ENCODE results near the gene SHC3. TPM values are rescaled to one million over a fixed set of nuclear protein-coding genes. Genes with fewer than 3 reads are reported as not detected.

SHC3 gene
- total RNA-seq, 1 experiment from 2014 or later: 1.8 TPM

- no peak overlapping the region for H4K91ac ChIP-seq (ENCODE audit: insufficient read length, low read depth, low read length)
- no peaks in the 10 kb centered on the region for H3K79me2 ChIP-seq (ENCODE audit: insufficient read depth, low read length)
- no peak overlapping the region for H3K27ac ChIP-seq (ENCODE audit: insufficient read length, low read depth, low read length)
- Mint-ChIP-seq H3K27me3 (ENCODE audit: low read depth) (peaks cover 3% of the 10 kb centered on the region; the same call in 1 of the 2 replicates), H3K4me1 (no peaks in the 10 kb centered on the region), H3K9me3 (no peaks in the 10 kb centered on the region), H3K4me3 (no peak overlapping the region), H3K36me3 (ENCODE audit: insufficient read depth in 1 of 3, low read depth in 3 of 3) (no peaks in the 10 kb centered on the region; a peak in 1 of 7 replicates), H3K27ac (no peak overlapping the region)
- DNase-seq: no peak
- no peak overlapping the region for H4K8ac ChIP-seq (replicated peaks; ENCODE audit: insufficient read length, low read depth, low read length)
- H3K9ac ChIP-seq (ENCODE audit: extremely low read depth, insufficient read length, low read length): no peak overlapping the region
- no peak overlapping the region for H2BK15ac ChIP-seq (ENCODE audit: low read depth, low read length)
- H3K4me1 ChIP-seq (ENCODE audit: insufficient read depth, low read length): no peaks in the 10 kb centered on the region
- H3K23me2 ChIP-seq (ENCODE audit: insufficient read length, low read depth, low read length, poor library complexity, severe bottlenecking): no peaks in the 10 kb centered on the region
- no peak overlapping the region for H2BK20ac ChIP-seq (ENCODE audit: low read depth, low read length, poor library complexity, severe bottlenecking)
- H4K5ac ChIP-seq (ENCODE audit: insufficient read length, low read depth, low read length): no peak overlapping the region
- H3K14ac ChIP-seq (ENCODE audit: insufficient read depth, low read length): no peak overlapping the region
- H3K23ac ChIP-seq (ENCODE audit: insufficient read length, low read depth, low read length): no peak overlapping the region
- no peaks in the 10 kb centered on the region for H4K20me1 ChIP-seq (ENCODE audit: control insufficient read depth, insufficient read depth, insufficient read length)
- H3K18ac ChIP-seq (ENCODE audit: insufficient read length, low read depth, low read length): no peak overlapping the region
- TF ChIP-seq CTCF (conservative IDR thresholded peaks at IDR 0.05): no peak
- no peak overlapping the region for H2AFZ ChIP-seq (ENCODE audit: low read length)
- H3K79me1 ChIP-seq (ENCODE audit: insufficient read depth, low read depth, low read length, poor library complexity, severe bottlenecking): no peaks in the 10 kb centered on the region
- no peak overlapping the region for H3K56ac ChIP-seq (ENCODE audit: insufficient read length, low read depth, low read length)
- no peak overlapping the region for H3K4ac ChIP-seq (ENCODE audit: low read depth, low read length)
- no peak overlapping the region for H3K4me2 ChIP-seq (ENCODE audit: insufficient read depth, insufficient read length, low read length)
- H2AK5ac ChIP-seq (ENCODE audit: insufficient read length, low read length): no peak overlapping the region
- H3T11ph ChIP-seq (ENCODE audit: low read length): no peak overlapping the region
- no peak overlapping the region for H2BK120ac ChIP-seq (ENCODE audit: low read depth, low read length, poor library complexity, severe bottlenecking)
- H2BK5ac ChIP-seq (ENCODE audit: insufficient read length, low read length): no peak overlapping the region
- H2BK12ac ChIP-seq (ENCODE audit: insufficient read length, low read depth, low read length): no peak overlapping the region
- H3K27me3 ChIP-seq (ENCODE audit: insufficient read depth, low read length): no peaks in the 10 kb centered on the region
- no CpG with 5 or more reads among the region's 6 CpGs for WGBS (ENCODE audit: extremely low coverage, insufficient read length, low lambda C conversion rate)
- H3K9me3 ChIP-seq (ENCODE audit: control insufficient read depth, low read depth, low read length): no peaks in the 10 kb centered on the region
Observed at GRCh38 chr9:89078860-89079259, 99.8 kb downstream of the SHC3 start.

Measured in H9 (cell line).